Measurements from ENCODE around the gene SPDYA.

Gene SPDYA

DNA sequence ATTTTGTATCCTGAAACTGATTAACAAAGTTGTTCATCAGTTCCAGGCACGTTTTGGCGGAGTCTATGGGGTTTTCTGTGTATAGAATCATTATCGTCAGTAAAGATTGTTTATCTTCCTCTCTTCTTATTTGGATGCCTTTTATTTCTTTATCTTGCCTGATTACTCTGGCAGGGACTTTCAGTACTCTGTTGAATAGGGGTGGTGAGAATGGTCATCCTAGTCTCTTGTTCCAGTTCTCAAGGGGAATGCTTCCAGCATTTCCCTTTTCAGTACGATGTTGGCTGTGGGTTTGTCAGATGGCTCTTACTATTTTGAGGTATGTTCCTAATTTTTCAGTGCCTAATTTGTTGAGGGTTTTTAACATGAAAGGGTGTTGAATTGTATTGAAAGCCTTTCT, 14.0 kb upstream of the SPDYA start:
- TF ChIP-seq POLR2A (IDR thresholded peaks at IDR 0.05; ENCODE audit: low read depth, low read length), result no peak
- no peak for FAIRE-seq

DNA sequence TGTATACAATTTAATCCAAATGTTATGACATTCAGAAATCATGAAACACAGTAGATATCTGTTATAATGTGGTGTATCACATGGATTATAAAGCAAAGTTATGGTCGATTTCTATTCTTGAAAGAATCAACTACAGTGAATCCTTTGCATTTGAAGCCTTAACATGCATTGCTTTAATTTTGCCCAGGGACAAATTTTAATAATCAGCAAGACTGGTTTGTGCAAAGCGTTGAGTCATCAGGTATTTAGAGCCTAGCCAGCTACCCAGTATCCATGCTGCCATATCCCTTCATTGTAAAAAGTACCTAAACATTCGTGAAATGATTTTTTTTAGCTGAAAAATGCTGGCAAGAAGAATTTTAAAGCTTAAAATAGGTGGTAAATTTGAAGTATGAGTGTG, 8.9 kb upstream of the SPDYA start:
- TF ChIP-seq POLR2A (IDR thresholded peaks at IDR 0.05; ENCODE audit: low read depth, low read length), result no peak
- DNase-seq (ENCODE audit: insufficient read length, low spot score), result no peak
- no peak for FAIRE-seq

More for the DNA sequence above, 14.0 kb upstream of the SPDYA start:
- DNase-seq (ENCODE audit: insufficient read length, low spot score), result no peak

DNA sequence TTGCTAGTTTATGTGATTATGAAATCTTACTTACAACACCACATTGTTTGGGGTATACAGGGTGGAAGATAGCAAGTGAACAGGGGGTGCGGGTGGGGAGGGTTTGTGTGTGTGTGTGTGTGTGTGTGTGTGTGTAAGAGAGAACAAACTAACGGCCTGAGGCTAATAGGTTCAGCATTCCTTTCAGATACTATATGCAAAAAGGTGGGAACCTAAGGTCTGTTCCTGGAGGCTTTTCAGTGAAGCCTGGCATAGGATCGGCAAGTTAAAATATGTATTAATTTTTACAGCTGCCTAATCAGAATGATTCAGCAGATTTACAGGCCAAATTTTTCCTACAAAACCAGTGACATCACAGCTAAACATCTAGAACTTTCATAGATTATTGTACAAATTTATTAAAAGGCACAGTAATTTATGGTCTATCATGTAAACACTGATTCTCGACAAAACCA, 7.6 kb upstream of the SPDYA start:
- FAIRE-seq, result no peak
- no peak for DNase-seq (ENCODE audit: insufficient read length, low spot score)
- no peak for TF ChIP-seq POLR2A (IDR thresholded peaks at IDR 0.05; ENCODE audit: low read depth, low read length)

DNA sequence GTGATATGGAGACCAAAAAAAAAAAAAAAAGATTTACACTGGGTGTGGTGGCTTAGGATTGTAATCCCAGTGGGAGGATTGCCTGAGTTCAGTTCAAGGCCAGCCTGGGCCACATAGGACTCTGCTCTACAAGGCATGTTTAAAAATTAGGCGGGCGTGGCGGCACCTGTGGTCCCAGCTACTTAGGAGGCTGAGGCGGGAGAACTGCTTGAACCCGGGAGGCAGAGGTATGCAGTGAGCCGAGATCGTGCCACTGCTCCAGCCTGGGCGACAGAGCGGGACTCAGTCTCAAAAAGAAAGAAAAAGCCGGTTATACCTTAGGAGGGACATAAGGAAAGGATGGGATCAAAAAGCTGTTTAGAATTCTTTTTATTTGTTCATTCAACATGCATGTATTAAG, 707 bp upstream of the SPDYA start:
- TF ChIP-seq POLR2A (IDR thresholded peaks at IDR 0.05; ENCODE audit: low read depth, low read length), result no peak
- no peak for DNase-seq (ENCODE audit: insufficient read length, low spot score)
- no peak for FAIRE-seq

DNA sequence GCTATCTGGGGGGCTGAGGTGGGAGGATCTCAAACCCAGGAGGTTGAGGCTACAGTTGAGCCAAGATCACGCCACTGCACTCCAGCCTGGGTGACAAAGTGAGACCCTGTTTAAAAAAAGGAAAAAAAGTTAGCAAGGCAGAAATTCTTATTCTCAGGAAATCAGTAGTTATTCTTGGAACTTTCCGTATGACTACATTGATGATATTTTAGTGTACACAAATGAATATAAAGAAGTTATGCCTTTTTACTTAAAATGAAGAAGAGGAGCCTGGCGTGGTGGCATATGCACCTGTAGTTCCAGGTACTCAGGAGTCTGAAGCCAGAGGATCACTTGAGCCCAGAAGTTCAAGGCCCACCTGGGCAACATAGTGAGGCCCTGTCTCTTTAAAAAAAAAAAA, 7.4 kb downstream of the SPDYA start:
- DNase-seq (ENCODE audit: insufficient read length, low spot score), result no peak
- FAIRE-seq, result no peak

DNA sequence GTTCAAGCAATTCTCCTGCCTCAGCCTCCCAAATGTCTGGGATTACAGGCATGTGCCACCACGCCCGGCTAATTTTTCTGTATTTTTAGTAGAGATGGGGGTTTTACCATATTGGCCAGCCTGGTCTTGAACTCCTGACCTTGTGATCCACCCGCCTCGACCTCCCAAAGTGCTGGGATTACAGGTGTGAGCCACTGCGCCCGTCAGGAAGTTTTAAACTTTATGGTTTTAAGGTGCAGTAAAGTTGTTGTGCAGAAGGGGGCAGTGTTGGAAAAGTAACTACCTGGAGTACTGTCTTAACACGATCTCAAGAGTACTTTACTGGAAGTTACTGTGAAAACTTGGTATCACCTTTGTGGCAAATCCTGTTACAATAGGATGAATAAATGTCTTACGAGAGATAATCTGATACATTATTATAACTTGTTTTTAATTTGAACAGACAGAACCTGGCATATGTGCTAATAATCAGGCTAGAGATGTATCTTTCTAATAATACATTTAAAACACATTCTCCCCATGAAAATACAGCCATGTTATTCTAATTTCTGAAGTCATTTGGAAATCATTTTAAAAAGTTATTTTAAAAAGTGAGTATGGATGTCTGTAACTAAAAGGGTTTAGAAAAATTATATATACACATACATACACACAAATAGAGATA, 10.8 kb downstream of the SPDYA start:
- DNase-seq (ENCODE audit: insufficient read length, low spot score), result no peak
- no peak for TF ChIP-seq POLR2A (IDR thresholded peaks at IDR 0.05; ENCODE audit: low read depth, low read length)
- FAIRE-seq, result peak; percentile 90

More for the DNA sequence above, 7.4 kb downstream of the SPDYA start:
- TF ChIP-seq POLR2A (IDR thresholded peaks at IDR 0.05; ENCODE audit: low read depth, low read length), result no peak

DNA sequence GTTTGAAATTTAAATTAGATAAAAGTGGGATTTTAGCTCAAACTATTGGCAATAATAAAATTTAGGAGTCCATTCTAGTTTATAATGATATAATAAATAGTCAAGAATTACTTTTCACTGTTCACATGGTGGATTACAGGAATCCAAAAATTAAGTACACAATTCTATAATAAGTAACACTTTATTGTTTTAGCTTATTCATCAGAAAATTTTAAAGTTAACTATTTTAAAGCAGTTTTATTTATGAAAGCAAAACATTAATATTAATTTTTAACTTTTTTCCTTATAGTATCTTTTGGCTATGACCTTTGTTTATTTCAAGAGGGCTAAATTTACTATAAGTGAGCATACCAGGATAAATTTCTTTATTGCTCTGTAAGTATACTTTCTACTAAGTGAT, 11.4 kb downstream of the SPDYA start:
- FAIRE-seq (no peak), DNase-seq (ENCODE audit: insufficient read length, low spot score) (no peak)
- TF ChIP-seq POLR2A (IDR thresholded peaks at IDR 0.05; ENCODE audit: low read depth, low read length), result no peak

DNA sequence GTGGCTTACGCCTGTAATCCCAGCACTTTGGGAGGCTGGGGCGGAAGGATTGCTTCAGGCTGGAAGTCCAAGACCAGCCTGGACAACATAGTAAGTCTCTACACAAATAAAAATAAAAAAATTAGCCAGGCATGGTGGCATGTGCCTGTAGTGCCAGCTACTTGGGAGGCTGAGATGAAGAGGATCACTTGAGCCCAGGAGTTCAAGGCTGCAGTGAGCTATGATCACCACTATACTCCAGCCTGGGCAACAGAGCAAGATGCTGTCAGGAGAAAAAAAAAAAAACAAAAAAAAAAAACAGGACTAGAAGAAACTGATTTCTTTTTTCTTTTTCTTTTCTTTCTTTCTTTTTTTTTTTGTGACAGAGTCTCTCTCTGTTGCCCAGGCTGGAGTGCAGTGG, 13.6 kb downstream of the SPDYA start:
- no peak for TF ChIP-seq POLR2A (IDR thresholded peaks at IDR 0.05; ENCODE audit: low read depth, low read length)
- no peak for DNase-seq (ENCODE audit: insufficient read length, low spot score)
- no peak for FAIRE-seq

DNA sequence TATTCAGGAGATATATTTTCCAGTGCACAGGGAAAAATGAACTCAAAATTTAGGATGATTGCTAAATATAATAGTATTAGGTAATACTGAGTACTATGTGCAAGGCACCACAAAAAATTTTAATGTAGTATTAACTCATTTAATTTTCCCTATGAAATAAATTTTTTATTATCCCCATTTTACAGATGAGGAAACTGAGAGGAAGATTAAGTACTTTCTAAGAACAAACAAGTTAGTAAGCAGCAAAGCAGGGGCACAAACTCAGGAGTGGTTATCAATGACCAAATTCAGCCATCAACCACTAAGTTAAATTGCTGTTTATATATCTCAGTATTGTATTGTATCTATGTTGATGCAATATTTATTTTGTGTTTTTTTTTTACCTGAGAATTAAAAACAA, 14.2 kb downstream of the SPDYA start:
- no peak for DNase-seq (ENCODE audit: insufficient read length, low spot score)
- no peak for FAIRE-seq
- TF ChIP-seq POLR2A (IDR thresholded peaks at IDR 0.05; ENCODE audit: low read depth, low read length), result no peak

DNA sequence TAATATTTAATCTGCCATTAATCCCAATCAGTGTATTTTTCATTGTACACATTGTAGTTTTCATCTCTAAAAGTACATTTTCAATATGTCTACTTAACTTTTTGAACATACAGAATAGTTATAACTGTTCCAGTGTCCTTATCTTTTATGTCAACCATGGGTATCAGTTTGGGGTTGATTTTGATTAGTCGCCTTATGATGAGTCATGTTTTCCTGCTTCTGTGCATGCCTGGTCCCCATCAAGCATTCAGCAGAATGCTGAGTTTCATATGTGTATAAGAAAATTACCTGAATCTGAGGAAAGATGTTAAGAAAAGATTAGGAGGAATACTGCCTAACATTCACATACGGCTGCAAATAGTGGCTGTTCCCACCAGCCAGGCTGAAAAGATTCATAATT, 17.7 kb downstream of the SPDYA start:
- DNase-seq (ENCODE audit: insufficient read length, low spot score), result no peak
- TF ChIP-seq POLR2A (IDR thresholded peaks at IDR 0.05; ENCODE audit: low read depth, low read length), result no peak
- peak; percentile 80 for FAIRE-seq

DNA sequence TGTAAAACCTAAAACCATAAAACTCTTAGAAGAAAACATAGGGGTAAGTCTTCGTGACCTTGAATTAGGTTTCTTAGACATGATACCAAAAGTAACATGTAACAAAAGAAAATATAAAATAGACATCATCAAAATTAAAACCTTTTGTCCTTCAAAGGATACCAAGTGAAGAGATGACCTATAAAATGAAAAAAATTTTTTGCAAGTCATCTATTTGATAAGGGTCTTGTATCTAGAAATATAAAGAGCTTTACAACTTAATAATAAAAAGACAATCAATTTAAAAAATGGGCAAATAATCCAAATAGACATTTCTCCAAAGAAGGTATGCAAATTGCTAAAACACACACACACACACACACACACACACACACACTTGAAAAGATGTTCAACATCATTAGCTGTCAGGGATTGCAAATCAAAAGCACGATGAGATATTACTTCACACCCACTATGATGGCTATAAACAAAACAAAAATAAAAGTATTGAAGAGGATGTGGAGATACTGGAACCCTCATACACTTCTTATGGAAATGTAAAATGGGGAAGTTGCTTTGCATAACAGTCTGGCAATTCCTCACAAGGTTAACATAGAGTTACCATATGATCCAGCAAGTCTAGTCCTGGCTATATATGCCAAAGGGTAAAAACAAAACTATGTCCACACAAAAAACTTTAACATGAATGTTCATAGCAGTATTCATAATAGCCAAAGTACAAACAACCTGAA, 23.3 kb downstream of the SPDYA start:
- no peak for TF ChIP-seq POLR2A (IDR thresholded peaks at IDR 0.05; ENCODE audit: low read depth, low read length)
- no peak for FAIRE-seq

DNA sequence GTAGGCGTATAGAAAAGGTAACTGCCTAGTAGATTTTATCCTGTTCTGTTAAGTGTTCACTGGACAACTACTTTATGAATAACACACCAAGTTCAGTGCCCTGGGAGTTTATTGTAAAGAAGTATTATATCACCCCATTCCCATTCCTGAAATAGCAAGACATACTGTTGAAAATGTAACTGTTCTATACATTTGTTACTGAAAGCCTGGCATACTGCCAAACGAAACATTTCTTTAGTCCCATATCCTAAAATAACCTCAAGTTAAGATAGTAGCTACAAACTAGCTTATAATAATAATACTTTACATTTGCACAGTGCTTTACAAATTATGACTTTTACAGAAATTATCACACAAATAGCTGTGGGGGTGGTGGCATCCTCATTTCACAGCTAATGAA, 25.1 kb downstream of the SPDYA start:
- no peak for DNase-seq (ENCODE audit: insufficient read length, low spot score)
- TF ChIP-seq POLR2A (IDR thresholded peaks at IDR 0.05; ENCODE audit: low read depth, low read length), result no peak
- FAIRE-seq, result no peak

More for the DNA sequence above, 23.3 kb downstream of the SPDYA start:
- DNase-seq (ENCODE audit: insufficient read length, low spot score), result no peak

DNA sequence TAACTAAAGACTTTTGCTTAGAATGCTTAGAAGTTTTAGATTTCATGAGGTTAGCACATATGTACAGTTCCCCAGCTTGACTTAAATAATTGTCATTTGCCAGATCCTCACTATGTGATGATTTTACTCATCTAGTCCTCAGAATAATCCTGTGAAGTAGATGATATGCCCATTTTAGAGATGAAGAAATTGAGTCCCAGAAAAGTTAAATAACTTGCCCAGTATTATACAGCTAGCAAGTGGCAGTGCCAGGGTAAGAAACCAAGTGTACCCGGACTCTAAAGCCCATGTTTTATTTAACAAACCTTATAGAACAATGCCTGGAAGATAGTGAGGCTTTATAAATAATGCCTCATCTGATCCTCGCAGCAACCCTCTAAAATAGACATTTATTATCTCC, 28.3 kb downstream of the SPDYA start:
- TF ChIP-seq POLR2A (IDR thresholded peaks at IDR 0.05; ENCODE audit: low read depth, low read length), result no peak
- no peak for DNase-seq (ENCODE audit: insufficient read length, low spot score)
- no peak for FAIRE-seq

DNA sequence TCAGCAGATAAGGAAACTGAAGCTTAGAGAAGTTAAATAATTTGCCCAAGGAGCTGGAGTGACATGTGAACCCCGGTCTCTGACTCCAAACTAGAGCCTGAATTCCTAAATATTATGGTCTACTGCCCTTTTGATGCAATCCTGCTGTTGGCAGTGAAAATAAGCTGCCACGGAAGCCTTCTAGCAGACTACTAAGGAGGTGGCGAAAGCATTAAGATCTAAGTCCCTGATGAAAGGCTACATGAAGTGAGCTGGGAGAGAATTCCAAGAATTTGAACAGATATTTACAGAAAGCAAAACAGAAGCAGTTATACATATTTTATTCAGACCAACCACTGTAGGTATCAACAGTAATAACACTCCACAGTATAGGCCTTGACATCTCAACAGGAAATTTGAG, 31.4 kb downstream of the SPDYA start:
- TF ChIP-seq POLR2A (IDR thresholded peaks at IDR 0.05; ENCODE audit: low read depth, low read length), result no peak
- FAIRE-seq (no peak), DNase-seq (ENCODE audit: insufficient read length, low spot score) (no peak)

DNA sequence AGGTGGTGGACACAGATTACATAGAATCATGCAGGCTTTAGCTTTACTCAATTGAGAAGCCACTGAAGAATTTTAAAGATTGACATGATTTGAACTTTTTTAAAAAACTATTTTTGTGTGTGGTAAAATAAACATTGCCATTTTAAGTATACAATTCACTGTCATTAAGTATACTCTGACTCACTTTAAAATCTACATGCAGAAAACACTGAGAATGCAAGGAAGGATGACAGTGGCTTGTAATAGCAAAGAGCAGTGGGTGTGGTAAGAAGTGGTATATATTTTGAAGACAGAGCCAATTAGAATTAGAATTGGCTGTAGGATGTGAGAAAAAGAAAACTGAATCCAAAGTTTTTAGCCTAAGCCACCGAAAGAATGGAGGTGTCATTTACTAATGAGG, 44.6 kb downstream of the SPDYA start:
- no peak for FAIRE-seq
- no peak for TF ChIP-seq POLR2A (IDR thresholded peaks at IDR 0.05; ENCODE audit: low read depth, low read length)
- DNase-seq (ENCODE audit: insufficient read length, low spot score), result no peak

Data from H54 (cell line).